HG02763 (cell line): ENCODE data around the gene PCK1.

Source experiments
- ATAC-seq: cut with Tn5 transposase; IDR thresholded peaks from one replicate; pipeline ENCODE4 v1.9.1; 2021; ENCODE audit warnings: mild to moderate bottlenecking, moderate library complexity; ENCODE audit not compliant: unreplicated experiment

Gene PCK1

GRCh38 chr20:57600320-57601210, 39.7 kb downstream of the PCK1 start:
- no peak for ATAC-seq

GRCh38 chr20:57601211-57601570, 40.3 kb downstream of the PCK1 start:
- ATAC-seq = no peak

GRCh38 chr20:57601737-57602136, 40.8 kb downstream of the PCK1 start:
- no peak for ATAC-seq

- no peak for ATAC-seq
Measured at GRCh38 chr20:57603120-57603519, 42.2 kb downstream of the PCK1 start.

GRCh38 chr20:57605045-57605444, 44.1 kb downstream of the PCK1 start:
- ATAC-seq = no peak

GRCh38 chr20:57605878-57606277, 45.0 kb downstream of the PCK1 start:
- ATAC-seq = no peak

GRCh38 chr20:57608516-57608915, 47.6 kb downstream of the PCK1 start:
- ATAC-seq = no peak

GRCh38 chr20:57609086-57609841, 48.4 kb downstream of the PCK1 start:
- ATAC-seq = no peak

GRCh38 chr20:57609842-57610167, 48.9 kb downstream of the PCK1 start:
- no peak for ATAC-seq

GRCh38 chr20:57610261-57610952, 49.5 kb downstream of the PCK1 start:
- ATAC-seq = no peak

GRCh38 chr20:57611586-57612311, 50.8 kb downstream of the PCK1 start:
- ATAC-seq = no peak

GRCh38 chr20:57612436-57612835, 51.5 kb downstream of the PCK1 start:
- no peak for ATAC-seq

GRCh38 chr20:57612916-57613315, 52.0 kb downstream of the PCK1 start:
- no peak for ATAC-seq

- ATAC-seq = no peak
Measured at GRCh38 chr20:57613481-57613921, 52.6 kb downstream of the PCK1 start.

- ATAC-seq = no peak
Measured at GRCh38 chr20:57614490-57615444, 53.9 kb downstream of the PCK1 start.

- no peak for ATAC-seq
Measured at GRCh38 chr20:57615445-57615811, 54.5 kb downstream of the PCK1 start.

- ATAC-seq = no peak
Measured at GRCh38 chr20:57616143-57616951, 55.4 kb downstream of the PCK1 start.

GRCh38 chr20:57617079-57617795, 56.3 kb downstream of the PCK1 start:
- ATAC-seq = no peak
